ENCODE results near the gene LY6G6F. TPM values are rescaled to one million over a fixed set of nuclear protein-coding genes. Genes with fewer than 3 reads are reported as not detected.

LY6G6F gene
- polyA plus RNA-seq, 1 of the 3 experiments (the other 2 are of a cell fraction), result not detected

DNA sequence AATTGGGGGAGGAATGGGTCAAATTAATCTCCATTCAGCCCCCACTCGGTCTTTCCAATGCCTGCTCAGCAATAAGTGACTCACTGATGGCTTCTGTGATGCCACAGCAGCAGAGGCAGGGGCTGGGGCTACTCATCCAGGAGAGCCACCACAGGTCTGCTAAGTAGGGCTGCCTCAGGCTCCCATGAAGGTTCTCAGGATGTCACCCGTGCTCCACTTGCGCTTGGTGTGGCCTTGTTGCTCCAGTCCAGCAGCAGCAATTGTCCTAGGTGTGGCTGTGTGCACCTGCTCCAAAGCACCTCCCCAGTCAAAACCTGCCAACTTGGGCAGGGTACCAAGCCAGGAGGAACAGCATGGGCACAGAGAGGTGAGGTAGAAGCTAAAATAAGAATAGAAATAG, 15.5 kb downstream of the LY6G6F start:
- Histone ChIP-seq H2AFZ (ENCODE audit: low read depth) (no peak overlapping the region), H3K9me3 (no peaks in the 10 kb centered on the region), H3F3A (replicated peaks; ENCODE audit: insufficient read depth) (no peaks in the 10 kb centered on the region), H3K4me3 (ENCODE audit: low read depth in 2 of 2, low read length in 1 of 2) (no peak overlapping the region), H3K27me3 (ENCODE audit: insufficient read depth) (no peaks in the 10 kb centered on the region), H3K4me2 (no peak overlapping the region), H3K9me2 (no peaks in the 10 kb centered on the region), H3K36me3 (replicated peaks in 1 of 2; ENCODE audit: control insufficient read depth in 1 of 2, insufficient read depth in 2 of 2, low read length in 1 of 2) (peaks cover 9 to 16% of the 10 kb centered on the region in 2 experiments), H3K9ac (no peak overlapping the region), H4K20me1 (ENCODE audit: insufficient read depth) (no peaks in the 10 kb centered on the region), H3K79me2 (ENCODE audit: insufficient read depth) (no peaks in the 10 kb centered on the region), H3K4me1 (ENCODE audit: control insufficient read depth in 1 of 2, insufficient read depth in 2 of 2, low read depth in 1 of 2, low read length in 1 of 2) (no peaks in the 10 kb centered on the region), H3K27ac (ENCODE audit: low read depth in 2 of 2, low read length in 1 of 2) (no peak overlapping the region)
- DNase-seq, result no peak
- no peak for TF ChIP-seq FOSL2 (IDR thresholded peaks at IDR 0.05; ENCODE audit: borderline replicate concordance, low read depth)
- TF ChIP-seq SIN3A (IDR thresholded peaks at IDR 0.05; ENCODE audit: borderline replicate concordance, low read depth, low read length), result no peak
- TF ChIP-seq YY1 (IDR thresholded peaks at IDR 0.05; ENCODE audit: low read depth), result no peak
- no peak for TF ChIP-seq NRF1 (IDR thresholded peaks at IDR 0.05; ENCODE audit: low read depth, low read length)
- no peak for TF ChIP-seq JUND (IDR thresholded peaks at IDR 0.05)
- ChIA-PET POLR2A (no interaction called here), CTCF (interaction anchor here (1.0 kb wide), 1 partner anchor 69 kb away, joined by 5 read pairs; no protein-coding TSS in a partner anchor)
- 74% methylated on average over 3 of the region's 3 CpGs for WGBS (ENCODE audit: low lambda C conversion rate)

DNA sequence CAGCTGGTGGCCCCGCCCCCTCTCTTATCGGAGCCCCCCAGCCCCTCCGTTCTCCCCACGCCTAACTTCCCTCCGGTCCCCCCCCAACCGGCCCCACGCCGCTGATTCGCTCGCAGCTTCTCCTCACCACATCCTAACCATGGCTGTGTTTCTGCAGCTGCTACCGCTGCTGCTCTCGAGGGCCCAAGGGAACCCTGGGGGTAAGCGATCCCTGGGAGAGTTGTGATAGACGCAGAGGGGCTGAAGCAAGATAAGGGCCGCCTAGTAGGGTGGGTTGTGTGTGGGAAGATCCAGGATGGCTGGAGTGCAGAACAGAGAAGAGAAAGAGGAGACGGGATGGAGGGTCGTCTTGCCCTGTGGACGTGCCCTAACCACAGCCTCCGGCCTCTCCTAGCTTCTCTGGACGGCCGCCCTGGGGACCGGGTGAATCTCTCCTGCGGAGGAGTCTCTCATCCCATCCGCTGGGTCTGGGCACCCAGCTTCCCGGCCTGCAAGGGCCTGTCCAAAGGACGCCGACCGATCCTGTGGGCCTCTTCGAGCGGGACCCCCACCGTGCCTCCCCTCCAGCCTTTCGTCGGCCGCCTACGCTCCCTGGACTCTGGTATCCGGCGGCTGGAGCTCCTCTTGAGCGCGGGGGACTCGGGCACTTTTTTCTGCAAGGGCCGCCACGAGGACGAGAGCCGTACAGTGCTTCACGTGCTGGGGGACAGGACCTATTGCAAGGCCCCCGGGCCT, 16.7 kb downstream of the LY6G6F start, which contains the start of gene MPIG6B:
Gene MPIG6B, plus strand, starts transcription at position 129 of the 735 bp plus-strand sequence. Its CDS starts 11 bp downstream, at position 140.
- Histone ChIP-seq H3K27ac (ENCODE audit: low read depth in 2 of 2, low read length in 1 of 2) (no peak within 1 kb of the TSS), H3K27me3 (ENCODE audit: insufficient read depth) (no peaks in the 10 kb centered on the region), H3K4me1 (ENCODE audit: control insufficient read depth in 1 of 2, insufficient read depth in 2 of 2, low read depth in 1 of 2, low read length in 1 of 2) (peaks cover 0 to 1% of the 10 kb centered on the region in 2 experiments; a peak in 1 of 4 replicates), H3K9me3 (no peaks in the 10 kb centered on the region), H2AFZ (ENCODE audit: low read depth) (no peak within 1 kb of the TSS), H3K9ac (no peak within 1 kb of the TSS), H3K36me3 (replicated peaks in 1 of 2; ENCODE audit: control insufficient read depth in 1 of 2, insufficient read depth in 2 of 2, low read length in 1 of 2) (peaks cover 20 to 26% of the 10 kb centered on the region in 2 experiments), H4K20me1 (ENCODE audit: insufficient read depth) (no peaks in the 10 kb centered on the region), H3K9me2 (no peaks in the 10 kb centered on the region), H3K4me3 (ENCODE audit: low read depth in 2 of 2, low read length in 1 of 2) (no peak within 1 kb of the TSS), H3F3A (replicated peaks; ENCODE audit: insufficient read depth) (no peaks in the 10 kb centered on the region), H3K79me2 (ENCODE audit: insufficient read depth) (peaks cover 2% of the 10 kb centered on the region; the same call in 1 of the 2 replicates), H3K4me2 (no peak within 1 kb of the TSS)
- DNase-seq, result no peak
- ChIA-PET CTCF (interaction anchor here (0.9 to 1.6 kb wide), 4 partner anchors 9 to 72 kb away, joined by 3 to 4 read pairs (median 4); partner anchors contain the start of gene VARS1), POLR2A (no interaction called here)
- WGBS (ENCODE audit: low lambda C conversion rate), result 89% methylated on average over 43 of the region's 46 CpGs
- TF ChIP-seq JUND (IDR thresholded peaks at IDR 0.05) (no peak), CHD2 (IDR thresholded peaks at IDR 0.05; ENCODE audit: low read length, partially characterized antibody) (no peak), RCOR1 (IDR thresholded peaks at IDR 0.05; ENCODE audit: low read length) (no peak), TAF1 (IDR thresholded peaks at IDR 0.05; ENCODE audit: borderline replicate concordance, low read depth, low read length) (no peak), ELF1 (IDR thresholded peaks at IDR 0.05) (no peak), TCF12 (IDR thresholded peaks at IDR 0.05) (no peak), MEF2A (IDR thresholded peaks at IDR 0.05; ENCODE audit: borderline replicate concordance, low read depth) (no peak), GABPA (IDR thresholded peaks at IDR 0.05; ENCODE audit: low read depth) (no peak), RAD21 (IDR thresholded peaks at IDR 0.05; ENCODE audit: low read length) (no peak), EZH2phosphoT487 (IDR thresholded peaks at IDR 0.05; ENCODE audit: borderline replicate concordance, low read depth) (no peak), MXI1 (IDR thresholded peaks at IDR 0.05; ENCODE audit: low read depth, low read length) (no peak), NFIC (IDR thresholded peaks at IDR 0.05; ENCODE audit: borderline replicate concordance) (no peak), SIN3A (IDR thresholded peaks at IDR 0.05; ENCODE audit: borderline replicate concordance, low read depth, low read length) (no peak)
- TF ChIP-seq, protein P1, sequence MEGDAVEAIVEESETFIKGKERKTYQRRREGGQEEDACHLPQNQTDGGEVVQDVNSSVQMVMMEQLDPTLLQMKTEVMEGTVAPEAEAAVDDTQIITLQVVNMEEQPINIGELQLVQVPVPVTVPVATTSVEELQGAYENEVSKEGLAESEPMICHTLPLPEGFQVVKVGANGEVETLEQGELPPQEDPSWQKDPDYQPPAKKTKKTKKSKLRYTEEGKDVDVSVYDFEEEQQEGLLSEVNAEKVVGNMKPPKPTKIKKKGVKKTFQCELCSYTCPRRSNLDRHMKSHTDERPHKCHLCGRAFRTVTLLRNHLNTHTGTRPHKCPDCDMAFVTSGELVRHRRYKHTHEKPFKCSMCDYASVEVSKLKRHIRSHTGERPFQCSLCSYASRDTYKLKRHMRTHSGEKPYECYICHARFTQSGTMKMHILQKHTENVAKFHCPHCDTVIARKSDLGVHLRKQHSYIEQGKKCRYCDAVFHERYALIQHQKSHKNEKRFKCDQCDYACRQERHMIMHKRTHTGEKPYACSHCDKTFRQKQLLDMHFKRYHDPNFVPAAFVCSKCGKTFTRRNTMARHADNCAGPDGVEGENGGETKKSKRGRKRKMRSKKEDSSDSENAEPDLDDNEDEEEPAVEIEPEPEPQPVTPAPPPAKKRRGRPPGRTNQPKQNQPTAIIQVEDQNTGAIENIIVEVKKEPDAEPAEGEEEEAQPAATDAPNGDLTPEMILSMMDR (IDR thresholded peaks at IDR 0.05), result no peak
- TF ChIP-seq, protein P2, sequence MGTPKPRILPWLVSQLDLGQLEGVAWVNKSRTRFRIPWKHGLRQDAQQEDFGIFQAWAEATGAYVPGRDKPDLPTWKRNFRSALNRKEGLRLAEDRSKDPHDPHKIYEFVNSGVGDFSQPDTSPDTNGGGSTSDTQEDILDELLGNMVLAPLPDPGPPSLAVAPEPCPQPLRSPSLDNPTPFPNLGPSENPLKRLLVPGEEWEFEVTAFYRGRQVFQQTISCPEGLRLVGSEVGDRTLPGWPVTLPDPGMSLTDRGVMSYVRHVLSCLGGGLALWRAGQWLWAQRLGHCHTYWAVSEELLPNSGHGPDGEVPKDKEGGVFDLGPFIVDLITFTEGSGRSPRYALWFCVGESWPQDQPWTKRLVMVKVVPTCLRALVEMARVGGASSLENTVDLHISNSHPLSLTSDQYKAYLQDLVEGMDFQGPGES (IDR thresholded peaks at IDR 0.05; ENCODE audit: low read depth, low read length), result no peak
- TF ChIP-seq, protein P3, sequence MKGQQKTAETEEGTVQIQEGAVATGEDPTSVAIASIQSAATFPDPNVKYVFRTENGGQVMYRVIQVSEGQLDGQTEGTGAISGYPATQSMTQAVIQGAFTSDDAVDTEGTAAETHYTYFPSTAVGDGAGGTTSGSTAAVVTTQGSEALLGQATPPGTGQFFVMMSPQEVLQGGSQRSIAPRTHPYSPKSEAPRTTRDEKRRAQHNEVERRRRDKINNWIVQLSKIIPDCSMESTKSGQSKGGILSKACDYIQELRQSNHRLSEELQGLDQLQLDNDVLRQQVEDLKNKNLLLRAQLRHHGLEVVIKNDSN (IDR thresholded peaks at IDR 0.05; ENCODE audit: borderline replicate concordance, low read depth), result no peak
- TF ChIP-seq, protein P4, sequence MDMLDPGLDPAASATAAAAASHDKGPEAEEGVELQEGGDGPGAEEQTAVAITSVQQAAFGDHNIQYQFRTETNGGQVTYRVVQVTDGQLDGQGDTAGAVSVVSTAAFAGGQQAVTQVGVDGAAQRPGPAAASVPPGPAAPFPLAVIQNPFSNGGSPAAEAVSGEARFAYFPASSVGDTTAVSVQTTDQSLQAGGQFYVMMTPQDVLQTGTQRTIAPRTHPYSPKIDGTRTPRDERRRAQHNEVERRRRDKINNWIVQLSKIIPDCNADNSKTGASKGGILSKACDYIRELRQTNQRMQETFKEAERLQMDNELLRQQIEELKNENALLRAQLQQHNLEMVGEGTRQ (IDR thresholded peaks at IDR 0.05; ENCODE audit: borderline replicate concordance, low read depth, low read length), result no peak
